PC-9 (cell line): Measurements from ENCODE around the gene HSPA12A. TPM values are rescaled to one million over a fixed set of nuclear protein-coding genes. Genes with fewer than 3 reads are reported as not detected.

Source experiments
- BruUV-seq: library from RNA; stranded (reverse); fragments of 400-500 nt; replicated peaks from 2 replicates; lab custom pipeline; 2021; lab: Mats Ljungman, UMichigan
- CTCF ChIA-PET: fragments of 300-600 bp; sonication (Branson Sonifier 250); formaldehyde crosslinking; loops from one replicate; lab custom pipeline; 2022; ENCODE audit warnings: antibody characterized with exemption; lab: Charles Lee
- POLR2A ChIA-PET: fragments of 300-600 bp; sonication (Branson Sonifier 250); formaldehyde crosslinking; loops from one replicate; lab custom pipeline; 2022; ENCODE audit warnings: antibody characterized with exemption; ENCODE audit not compliant: unreplicated experiment; lab: Charles Lee
- DNase-seq, 2 experiments: peaks; one replicate each; pipeline versions ENCODE4 v3.0.0 to v3.0.0-alpha.2; 2015 to 2022; ENCODE audit warnings: mixed read lengths in 1 of 2
- H2AFZ ChIP-seq: fragments of 200-600 bp; sonication (generic); 2 replicates; pipeline ENCODE4 v1.8.1; 2017; ENCODE audit warnings: antibody characterized with exemption
- H3F3A ChIP-seq: fragments of 200-600 bp; sonication (generic); 2 replicates; pipeline ENCODE4 v1.8.1; 2017; ENCODE audit warnings: antibody characterized with exemption, mild to moderate bottlenecking, low read depth; ENCODE audit not compliant: insufficient read depth
- H3K27ac ChIP-seq: fragments of 200-600 bp; sonication (generic); 2 replicates; pipeline ENCODE4 v1.6.1; 2016; ENCODE audit warnings: mixed run types
- H3K27me3 ChIP-seq: fragments of 200-600 bp; sonication (generic); 2 replicates; pipeline ENCODE4 v1.6.1; 2016; ENCODE audit warnings: low read depth, mixed run types; ENCODE audit not compliant: insufficient read depth
- H3K36me3 ChIP-seq: fragments of 200-600 bp; sonication (generic); 2 replicates; pipeline ENCODE4 v1.6.1; 2016; ENCODE audit warnings: low read depth, mixed run types
- H3K4me1 ChIP-seq: fragments of 200-600 bp; sonication (generic); replicated peaks from 2 replicates; pipeline ENCODE4 v1.6.1; 2016; ENCODE audit warnings: mixed run types; ENCODE audit not compliant: insufficient read depth
- H3K4me2 ChIP-seq: fragments of 200-600 bp; sonication (generic); 2 replicates; pipeline ENCODE4 v1.6.1; 2017; ENCODE audit warnings: mixed run types
- H3K4me3 ChIP-seq: fragments of 200-600 bp; sonication (generic); 2 replicates; pipeline ENCODE4 v1.6.1; 2016; ENCODE audit warnings: mixed run types
- H3K79me2 ChIP-seq: fragments of 200-600 bp; sonication (generic); 2 replicates; pipeline ENCODE4 v1.6.1; 2017; ENCODE audit warnings: low read depth, mixed run types
- H3K9me2 ChIP-seq: fragments of 200-600 bp; sonication (generic); 2 replicates; pipeline ENCODE4 v1.8.1; 2017; ENCODE audit warnings: mild to moderate bottlenecking; ENCODE audit not compliant: insufficient read depth
- H3K9me3 ChIP-seq: fragments of 200-600 bp; sonication (generic); 2 replicates; pipeline ENCODE4 v1.8.1; 2016; ENCODE audit warnings: low read depth; ENCODE audit not compliant: insufficient read depth
- H4K20me1 ChIP-seq: fragments of 200-600 bp; sonication (generic); 2 replicates; pipeline ENCODE4 v1.8.1; 2017; ENCODE audit not compliant: insufficient read depth
- EZH2 ChIP-seq: fragments of 200-600 bp; sonication (generic); IDR thresholded peaks from 2 replicates; pipeline ENCODE4 v1.8.0; 2017; ENCODE audit warnings: antibody characterized with exemption, low read depth
- intact Hi-C: fragments of 100-400 bp; cut with micrococcal nuclease; formaldehyde crosslinking; loops from one replicate; pipeline ENCODE4 v1.10.0; 2022; ENCODE audit not compliant: unreplicated experiment
- total RNA-seq: library from RNA; stranded (reverse); gene quantifications from 2 replicates; pipeline ENCODE4 v1.2.3, GENCODE V29; 2021
- TF ChIP-seq, protein P1 (sequence below): fragments of 200-600 bp; sonication (generic); conservative IDR thresholded peaks from 2 replicates; pipeline ENCODE4 v1.6.1; 2017; ENCODE audit warnings: mixed run types, antibody characterized with exemption, mild to moderate bottlenecking, moderate library complexity

The HSPA12A gene
- total RNA-seq, 1 experiment from 2014 or later: 12.1 TPM

- peak overlapping the region; percentile 86 for H3K4me3 ChIP-seq
- H3K79me2 ChIP-seq: no peaks in the 10 kb centered on the region
- intact Hi-C loops: no loop called here
- peaks cover 8% of the 10 kb centered on the region; the same call in 1 of the 2 replicates for H3F3A ChIP-seq
- peaks cover 18% of the 10 kb centered on the region for H3K4me1 ChIP-seq
- no peak for DNase-seq
- H3K9me2 ChIP-seq: no peaks in the 10 kb centered on the region
- H3K36me3 ChIP-seq: no peaks in the 10 kb centered on the region
- H2AFZ ChIP-seq: peak overlapping the region; percentile 87; the same call in 1 of the 2 replicates
- ChIA-PET POLR2A (interaction anchor here (0.5 to 0.6 kb wide), 3 partner anchors 7 to 198 kb away, joined by 3 to 8 read pairs (median 3); no protein-coding TSS in a partner anchor), CTCF (interaction anchor here (0.6 kb wide), 1 partner anchor 44 kb away, joined by 3 read pairs; no protein-coding TSS in a partner anchor)
- peak overlapping the region; percentile 70 for H3K4me2 ChIP-seq
- H3K27ac ChIP-seq: peak overlapping the region; percentile 13; the same call in 1 of the 2 replicates
- no TSS peak for BruUV-seq
- no peaks in the 10 kb centered on the region for H3K9me3 ChIP-seq
- no peak for TF ChIP-seq EZH2
- TF ChIP-seq, protein P1, sequence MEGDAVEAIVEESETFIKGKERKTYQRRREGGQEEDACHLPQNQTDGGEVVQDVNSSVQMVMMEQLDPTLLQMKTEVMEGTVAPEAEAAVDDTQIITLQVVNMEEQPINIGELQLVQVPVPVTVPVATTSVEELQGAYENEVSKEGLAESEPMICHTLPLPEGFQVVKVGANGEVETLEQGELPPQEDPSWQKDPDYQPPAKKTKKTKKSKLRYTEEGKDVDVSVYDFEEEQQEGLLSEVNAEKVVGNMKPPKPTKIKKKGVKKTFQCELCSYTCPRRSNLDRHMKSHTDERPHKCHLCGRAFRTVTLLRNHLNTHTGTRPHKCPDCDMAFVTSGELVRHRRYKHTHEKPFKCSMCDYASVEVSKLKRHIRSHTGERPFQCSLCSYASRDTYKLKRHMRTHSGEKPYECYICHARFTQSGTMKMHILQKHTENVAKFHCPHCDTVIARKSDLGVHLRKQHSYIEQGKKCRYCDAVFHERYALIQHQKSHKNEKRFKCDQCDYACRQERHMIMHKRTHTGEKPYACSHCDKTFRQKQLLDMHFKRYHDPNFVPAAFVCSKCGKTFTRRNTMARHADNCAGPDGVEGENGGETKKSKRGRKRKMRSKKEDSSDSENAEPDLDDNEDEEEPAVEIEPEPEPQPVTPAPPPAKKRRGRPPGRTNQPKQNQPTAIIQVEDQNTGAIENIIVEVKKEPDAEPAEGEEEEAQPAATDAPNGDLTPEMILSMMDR: no peak
- H3K27me3 ChIP-seq: no peaks in the 10 kb centered on the region
- no peaks in the 10 kb centered on the region for H4K20me1 ChIP-seq
Measured at GRCh38 chr10:116743266-116744064, 1.1 kb upstream of the HSPA12A start.

GRCh38 chr10:116741391-116742351, 695 bp downstream of the HSPA12A start:
- H3K4me2 ChIP-seq: peak overlapping the region; percentile 72
- POLR2A ChIA-PET: no interaction called here
- peaks cover 5% of the 10 kb centered on the region; the same call in 1 of the 2 replicates for H3F3A ChIP-seq
- no peak overlapping the region for H3K27ac ChIP-seq
- no peaks in the 10 kb centered on the region for H3K27me3 ChIP-seq
- TF ChIP-seq, protein P1: no peak
- intact Hi-C loops: loop anchor here (1.0 kb wide), 1 partner anchor 34 kb away; no protein-coding TSS in a partner anchor
- no peaks in the 10 kb centered on the region for H3K36me3 ChIP-seq
- peak overlapping the region; percentile 86; the same call in 1 of the 2 replicates for H3K4me3 ChIP-seq
- H2AFZ ChIP-seq: peak overlapping the region; percentile 71; the same call in 1 of the 2 replicates
- DNase-seq: no peak
- H3K9me2 ChIP-seq: no peaks in the 10 kb centered on the region
- H3K4me1 ChIP-seq: peaks cover 6% of the 10 kb centered on the region; the same call in 1 of the 2 replicates
- BruUV-seq: no TSS peak
- H3K9me3 ChIP-seq: no peaks in the 10 kb centered on the region
- no peaks in the 10 kb centered on the region for H3K79me2 ChIP-seq
- H4K20me1 ChIP-seq: no peaks in the 10 kb centered on the region
- CTCF ChIA-PET: no interaction called here

DNA sequence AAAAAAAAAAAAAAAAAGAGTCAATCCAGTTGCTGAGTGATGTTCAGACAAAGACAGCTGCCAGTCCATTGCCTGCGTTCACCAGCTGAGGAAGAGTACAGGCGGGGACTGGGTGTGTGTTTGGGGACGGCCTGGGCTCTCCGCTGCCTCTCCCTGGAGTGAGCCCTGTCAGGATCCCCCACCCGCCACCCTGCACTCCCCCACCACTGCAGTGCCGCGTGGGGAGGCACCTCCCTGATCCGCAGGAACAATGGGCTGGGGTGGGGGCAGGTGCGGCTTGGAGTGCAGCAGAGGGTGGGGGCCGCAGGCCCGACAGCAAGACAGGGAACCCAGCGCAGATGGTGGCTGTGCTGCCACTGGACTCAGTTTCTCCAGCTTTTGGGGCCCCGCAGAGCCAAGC, 1.4 kb downstream of the HSPA12A start:
- DNase-seq: no peak
- POLR2A ChIA-PET: no interaction called here
- H2AFZ ChIP-seq: no peak overlapping the region
- TF ChIP-seq EZH2: no peak
- TF ChIP-seq, protein P1: no peak
- no peak overlapping the region for H3K27ac ChIP-seq
- no TSS peak for BruUV-seq
- CTCF ChIA-PET: no interaction called here
- H3K4me3 ChIP-seq: no peak overlapping the region
- intact Hi-C loops: no loop called here
- peaks cover 6% of the 10 kb centered on the region; the same call in 1 of the 2 replicates for H3K4me1 ChIP-seq
- no peak overlapping the region for H3K4me2 ChIP-seq
- no peaks in the 10 kb centered on the region for H3K79me2 ChIP-seq
- no peaks in the 10 kb centered on the region for H3K9me2 ChIP-seq
- peaks cover 5% of the 10 kb centered on the region; the same call in 1 of the 2 replicates for H3F3A ChIP-seq
- H3K27me3 ChIP-seq: no peaks in the 10 kb centered on the region
- no peaks in the 10 kb centered on the region for H4K20me1 ChIP-seq
- no peaks in the 10 kb centered on the region for H3K36me3 ChIP-seq
- no peaks in the 10 kb centered on the region for H3K9me3 ChIP-seq
